Measurements from ENCODE around the gene FXYD6.

GRCh38 chr11:117898059-117898458 lies 21.6 kb upstream of the FXYD6 start:
- TF ChIP-seq CTCF (IDR thresholded peaks at IDR 0.05; ENCODE audit: low read depth, low read length) (no peak), EZH2phosphoT487 (IDR thresholded peaks at IDR 0.05; ENCODE audit: low read depth) (no peak)

Measured in OCI-LY3 (cell line).